Mesodermal cell (in vitro differentiated cells): ENCODE measurements around the gene SMIM20.

ENCODE experiments used
- H3K27ac ChIP-seq: 2 replicates; pipeline ENCODE4 v1.7.0; 2013; ENCODE audit warnings: mild to moderate bottlenecking, low read depth, low read length, moderate library complexity; ENCODE audit not compliant: severe bottlenecking
- H3K36me3 ChIP-seq: 2 replicates; pipeline ENCODE4 v1.7.1; 2013; ENCODE audit warnings: mild to moderate bottlenecking, low read length, moderate library complexity; ENCODE audit not compliant: control insufficient read depth, insufficient read depth
- H3K4me1 ChIP-seq: one replicate; pipeline ENCODE4 v1.7.1; 2013; ENCODE audit warnings: mild to moderate bottlenecking, low read length; ENCODE audit not compliant: insufficient read depth, control insufficient read depth, poor library complexity, severe bottlenecking
- H3K4me3 ChIP-seq: 2 replicates; pipeline ENCODE4 v1.7.0; 2013; ENCODE audit warnings: low read length, control low read depth, mild to moderate bottlenecking; ENCODE audit not compliant: insufficient read depth, poor library complexity, severe bottlenecking; ENCODE audit errors: extremely low read depth
- H3K9me3 ChIP-seq: 2 replicates; pipeline ENCODE4 v1.7.1; 2013; ENCODE audit warnings: mild to moderate bottlenecking, low read length, moderate library complexity; ENCODE audit not compliant: control insufficient read depth
- WGBS, 2 experiments: methylation state at CpG; one replicate each; pipeline ENCODE4 v1.1.5; 2013; ENCODE audit warnings: missing lambda C conversion rate in 2 of 2; ENCODE audit not compliant: insufficient coverage in 2 of 2; 5-methylcytosine and 5-hydroxymethylcytosine counted together

SMIM20 gene

GRCh38 chr4:25976780-25977179 is 62.8 kb downstream of the SMIM20 start:
- Histone ChIP-seq H3K4me3 (no peak overlapping the region), H3K27ac (no peak overlapping the region), H3K4me1 (no peaks in the 10 kb centered on the region), H3K9me3 (no peaks in the 10 kb centered on the region), H3K36me3 (no peaks in the 10 kb centered on the region)
- WGBS, 2 experiments: 70 to 71% methylated on average over 5 to 7 of the region's 7 CpGs

- 87 to 92% methylated on average over 7 to 9 of the region's 12 CpGs for WGBS, 2 experiments
- H3K36me3 ChIP-seq: no peaks in the 10 kb centered on the region
- H3K4me3 ChIP-seq: no peak overlapping the region
- no peak overlapping the region for H3K27ac ChIP-seq
- H3K9me3 ChIP-seq: no peaks in the 10 kb centered on the region
- H3K4me1 ChIP-seq: no peaks in the 10 kb centered on the region
Observed at GRCh38 chr4:25977397-25978170, 63.6 kb downstream of the SMIM20 start.

- Histone ChIP-seq H3K4me1 (no peaks in the 10 kb centered on the region), H3K27ac (no peak overlapping the region)
Observed at GRCh38 chr4:25978327-25978726, 64.3 kb downstream of the SMIM20 start.

More at GRCh38 chr4:25978327-25978726, 64.3 kb downstream of the SMIM20 start:
- H3K9me3 ChIP-seq: no peaks in the 10 kb centered on the region
- WGBS, 2 experiments: 84 to 85% methylated on average over 7 to 8 of the region's 8 CpGs
- H3K36me3 ChIP-seq: no peaks in the 10 kb centered on the region
- no peak overlapping the region for H3K4me3 ChIP-seq
